T-helper 1 cell (primary cell): ENCODE results near the gene ADGRD1.

Source experiments
- DNase-seq, 5 donors: peaks; one replicate each; pipeline ENCODE4 v3.0.0-alpha.2; 2012 to 2020

The ADGRD1 gene

DNA sequence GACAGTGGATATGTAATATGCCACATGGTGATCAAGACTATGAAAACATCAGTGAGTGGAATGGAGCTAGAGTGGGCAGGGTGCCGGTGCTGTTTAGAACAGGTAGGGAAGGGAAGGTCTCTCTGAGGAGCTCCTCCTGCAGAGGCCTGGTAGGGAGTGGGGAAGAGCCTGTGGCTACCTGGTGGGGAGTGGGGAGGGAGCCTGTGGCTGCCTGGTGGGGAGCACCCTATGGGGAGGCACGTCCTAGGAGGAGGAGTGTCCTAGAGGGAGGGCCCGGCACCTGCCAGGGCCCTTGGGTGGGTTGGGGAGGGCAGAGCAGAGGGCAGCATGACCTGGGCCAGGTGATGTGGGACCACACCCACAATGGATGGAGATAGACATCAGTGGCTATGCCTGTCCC is 122.6 kb downstream of the ADGRD1 start:
- DNase-seq = no peak

DNA sequence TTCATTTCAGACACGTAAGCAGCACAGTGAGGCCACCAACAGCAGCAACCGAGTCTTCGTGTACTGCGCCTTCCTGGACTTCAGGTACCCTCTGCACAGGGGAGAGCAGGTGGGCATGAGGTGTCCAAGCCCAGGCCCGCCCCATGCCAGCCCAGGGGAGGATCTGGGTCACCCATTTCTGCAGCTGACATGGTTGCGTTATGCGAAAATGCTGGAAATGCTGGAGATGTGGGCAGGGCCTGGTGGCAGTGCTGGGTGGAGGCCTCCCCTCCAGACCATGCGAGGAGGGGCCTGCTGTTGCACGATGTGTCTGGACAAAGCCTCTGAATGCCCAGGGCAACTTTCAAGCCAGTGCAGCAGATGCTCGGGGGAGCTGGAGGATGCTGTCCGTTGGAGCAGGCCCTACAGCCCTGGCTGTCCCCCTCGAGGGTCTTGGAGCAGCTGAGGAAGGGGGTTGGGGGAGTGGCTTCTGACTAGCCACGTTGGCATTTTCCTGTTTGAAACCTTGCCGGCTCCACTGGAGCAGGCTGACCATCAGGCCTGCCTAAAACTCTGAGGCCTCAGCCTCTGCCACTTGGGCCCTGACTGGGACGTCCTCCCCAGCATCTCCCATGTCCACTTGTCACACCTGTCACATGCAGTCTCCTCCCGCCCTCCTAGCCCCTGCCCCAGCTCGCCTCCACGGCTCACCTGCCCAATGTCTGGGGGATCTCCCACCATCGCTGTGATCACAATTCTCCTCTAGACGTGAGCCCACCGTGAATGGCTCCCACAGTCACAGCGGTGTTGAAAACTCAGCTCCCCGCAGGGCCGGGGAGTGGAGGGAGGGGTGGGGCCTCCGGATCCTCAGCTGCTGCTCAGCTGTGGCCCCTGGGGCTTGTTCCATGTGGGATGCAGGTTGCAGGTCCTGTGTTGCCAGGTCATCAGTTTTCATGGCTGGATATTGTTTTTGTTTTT is 123.4 kb downstream of the ADGRD1 start:
- no peak for DNase-seq

DNA sequence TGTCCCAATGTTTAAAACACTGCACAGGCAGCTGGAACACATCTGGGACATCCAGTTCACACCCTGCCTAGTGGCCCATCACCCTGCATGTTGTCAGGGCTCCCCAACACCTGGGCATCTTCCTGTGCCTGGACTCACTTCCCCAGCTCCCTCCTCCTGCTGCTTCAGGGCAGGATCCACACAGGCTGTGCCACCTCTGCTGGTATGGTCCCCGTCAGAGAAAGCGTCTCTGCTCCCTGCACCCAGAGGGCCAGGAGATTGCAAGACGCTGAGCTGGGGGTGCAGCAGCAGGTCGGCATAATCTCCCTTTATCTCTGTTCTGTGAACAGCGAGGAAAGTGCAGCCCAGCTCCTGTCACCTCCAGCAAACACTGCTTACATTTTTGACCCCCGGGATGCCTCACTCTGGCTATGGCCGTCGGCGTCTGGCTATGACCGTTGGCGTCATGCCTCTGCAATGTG is 124.3 kb downstream of the ADGRD1 start:
- no peak for DNase-seq

DNA sequence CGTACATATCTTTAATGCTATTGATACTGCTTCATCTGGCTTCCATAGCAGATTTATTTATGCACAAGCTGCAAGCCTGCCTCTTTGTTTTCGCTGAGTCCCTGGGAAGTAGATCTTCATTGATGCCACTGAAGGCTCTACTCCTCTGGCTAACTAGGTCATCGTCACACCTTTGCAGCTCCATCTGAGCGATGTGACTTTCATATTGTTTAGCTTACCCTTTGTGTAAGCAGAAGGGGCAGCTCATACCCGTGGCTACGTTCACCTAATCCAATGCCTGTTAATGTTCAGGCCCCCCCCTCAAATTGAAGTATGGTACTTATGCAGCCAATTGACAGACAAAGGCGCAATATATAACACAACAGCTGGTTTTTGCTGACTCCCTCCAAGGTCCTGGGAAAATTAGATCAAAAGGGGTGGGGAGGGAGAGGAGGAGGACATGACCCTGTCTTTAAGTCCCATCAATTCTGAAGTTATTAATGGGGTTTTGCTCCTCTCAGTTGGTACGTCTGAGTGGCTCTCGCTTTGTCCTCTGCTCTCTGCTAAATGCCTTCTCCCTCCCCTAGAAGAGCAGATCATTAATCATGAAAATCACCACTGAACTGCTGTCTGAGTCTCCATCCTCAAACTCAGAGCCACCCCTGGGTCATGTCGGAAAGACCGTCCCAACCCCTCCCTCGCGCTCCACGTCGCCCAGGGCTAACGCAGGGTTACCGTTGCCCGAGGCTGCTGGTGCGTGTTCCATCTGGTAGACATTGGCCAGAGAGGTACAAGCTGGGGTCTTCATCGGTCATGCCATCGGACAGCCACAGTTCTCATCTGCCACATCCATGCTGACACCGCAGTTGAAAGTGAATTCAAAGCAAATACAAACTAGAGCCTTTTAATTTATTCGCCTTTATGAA is 128.8 kb downstream of the ADGRD1 start:
- no peak for DNase-seq

DNA sequence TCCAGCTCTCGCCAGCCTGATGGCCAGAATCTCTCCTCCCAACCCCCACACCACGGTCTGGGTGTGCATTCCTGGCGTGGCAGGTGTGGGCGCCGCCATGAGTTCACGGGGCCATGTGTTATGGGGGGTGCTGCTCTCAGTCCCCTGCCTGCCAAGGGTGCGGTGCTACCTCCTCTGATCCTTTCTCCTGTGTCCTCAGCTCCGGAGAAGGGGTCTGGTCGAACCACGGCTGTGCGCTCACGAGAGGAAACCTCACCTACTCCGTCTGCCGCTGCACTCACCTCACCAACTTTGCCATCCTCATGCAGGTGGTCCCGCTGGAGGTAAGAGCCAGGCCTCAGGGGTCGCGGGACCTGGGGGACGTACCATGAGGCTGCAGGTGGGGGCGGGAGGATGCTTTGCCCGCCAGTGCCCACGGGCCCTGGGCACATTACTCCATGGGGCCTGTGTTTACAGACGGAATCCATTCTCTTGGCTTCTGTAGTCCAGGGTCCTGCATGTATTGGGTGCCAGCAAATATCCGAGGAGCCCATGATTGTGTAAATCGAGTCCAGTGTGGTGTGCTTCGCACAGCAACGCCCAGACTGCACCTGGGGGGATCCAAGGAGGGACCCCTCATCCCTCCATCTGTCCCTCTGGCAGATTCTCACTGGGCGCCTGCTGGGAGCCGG is 130.8 kb downstream of the ADGRD1 start:
- DNase-seq = no peak

DNA sequence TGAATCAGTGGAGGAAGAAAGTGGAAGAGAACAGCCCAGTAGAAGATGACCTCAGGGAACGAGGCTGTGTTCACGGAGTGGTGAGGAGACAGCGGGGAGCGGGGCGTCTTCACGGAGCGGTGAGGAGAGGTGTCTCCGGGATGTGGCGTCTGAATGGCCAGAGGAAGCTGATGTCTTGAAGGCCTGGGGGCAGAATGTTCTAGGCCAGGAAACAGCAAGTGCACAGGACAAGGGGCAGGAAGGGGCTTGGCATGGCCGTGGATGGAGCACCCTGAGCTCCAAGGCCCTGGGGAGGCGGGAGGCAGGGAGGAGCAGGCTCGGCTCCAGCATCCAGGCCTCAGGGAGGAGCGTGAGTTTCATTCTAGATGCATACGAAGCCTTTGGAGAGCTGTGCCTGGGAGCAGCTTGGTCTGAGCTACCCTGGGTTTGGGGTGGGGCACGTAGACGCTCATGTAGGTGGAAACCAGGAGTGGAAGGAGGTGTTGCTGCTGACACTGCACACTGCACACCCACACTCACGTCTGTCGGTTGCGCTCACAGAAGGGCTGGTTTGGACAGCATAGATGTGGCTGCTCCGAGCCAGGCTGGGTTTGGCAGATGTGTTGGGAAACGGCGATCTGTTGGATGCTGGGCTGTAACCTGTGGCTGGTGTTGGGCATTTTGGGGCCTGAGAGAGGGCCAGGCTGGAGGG is 131.6 kb downstream of the ADGRD1 start:
- no peak for DNase-seq

DNA sequence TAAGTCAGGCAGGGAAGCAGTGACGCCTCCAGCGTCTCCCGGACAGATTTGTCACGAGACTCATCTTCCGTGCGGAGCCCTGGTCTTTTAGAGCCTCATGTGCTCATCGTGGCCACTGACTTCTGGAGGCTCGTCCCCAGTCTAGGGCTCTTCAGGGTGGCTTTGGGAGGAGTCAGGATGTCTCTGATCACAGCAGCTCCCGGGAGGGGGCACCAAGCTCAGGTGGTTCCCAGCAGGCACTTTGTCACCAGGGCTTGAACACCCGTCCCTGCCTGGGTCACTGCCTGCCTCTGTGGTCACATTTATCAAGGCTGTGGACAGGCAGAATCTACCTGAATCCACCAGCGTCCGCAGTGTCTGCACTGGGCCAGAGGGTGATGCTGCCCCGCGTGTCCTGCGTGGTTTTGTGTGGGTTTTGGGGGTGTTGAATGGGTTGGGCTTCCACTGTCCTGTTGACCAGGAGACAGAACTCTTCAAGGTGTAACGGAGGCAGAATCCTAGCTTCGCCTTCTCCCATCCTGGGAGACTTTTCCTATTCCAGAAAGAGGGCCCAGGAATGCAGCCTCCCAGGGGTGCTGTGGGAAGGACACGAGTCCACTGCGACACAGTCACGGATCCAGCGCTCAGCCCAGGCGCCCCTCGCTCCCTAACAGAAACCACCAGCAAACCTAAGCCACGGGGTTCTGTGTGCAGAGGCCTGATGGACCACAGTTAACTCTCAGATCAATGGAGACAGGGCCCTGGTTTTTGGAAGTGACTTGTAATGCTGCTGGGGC is 132.3 kb downstream of the ADGRD1 start:
- DNase-seq = no peak

DNA sequence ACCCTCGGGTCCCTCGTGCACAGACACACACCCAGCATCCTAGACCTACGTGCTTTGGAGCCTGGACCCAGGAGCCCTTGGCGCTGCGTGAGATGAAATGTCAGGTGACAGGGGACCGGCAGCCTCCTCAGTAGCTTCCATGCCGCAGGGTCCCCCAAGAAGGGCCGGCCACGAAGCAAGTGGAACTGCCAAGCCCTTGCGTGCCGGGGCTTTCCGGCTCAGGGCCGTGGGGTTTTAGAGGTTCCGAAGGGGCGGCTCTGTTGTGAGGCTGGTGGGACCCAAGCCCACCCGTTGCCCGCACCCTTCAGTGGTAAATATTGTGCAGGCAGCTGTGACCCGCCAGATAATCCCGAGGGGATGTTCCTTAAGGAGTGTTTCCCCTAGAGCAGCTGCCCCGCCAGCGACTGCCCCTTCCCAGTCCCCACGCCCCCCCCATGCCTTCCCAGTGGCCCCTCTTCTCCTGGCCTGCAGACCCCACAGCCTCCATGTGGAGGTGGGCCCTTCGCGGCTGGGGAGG is 133.7 kb downstream of the ADGRD1 start:
- DNase-seq = no peak

DNA sequence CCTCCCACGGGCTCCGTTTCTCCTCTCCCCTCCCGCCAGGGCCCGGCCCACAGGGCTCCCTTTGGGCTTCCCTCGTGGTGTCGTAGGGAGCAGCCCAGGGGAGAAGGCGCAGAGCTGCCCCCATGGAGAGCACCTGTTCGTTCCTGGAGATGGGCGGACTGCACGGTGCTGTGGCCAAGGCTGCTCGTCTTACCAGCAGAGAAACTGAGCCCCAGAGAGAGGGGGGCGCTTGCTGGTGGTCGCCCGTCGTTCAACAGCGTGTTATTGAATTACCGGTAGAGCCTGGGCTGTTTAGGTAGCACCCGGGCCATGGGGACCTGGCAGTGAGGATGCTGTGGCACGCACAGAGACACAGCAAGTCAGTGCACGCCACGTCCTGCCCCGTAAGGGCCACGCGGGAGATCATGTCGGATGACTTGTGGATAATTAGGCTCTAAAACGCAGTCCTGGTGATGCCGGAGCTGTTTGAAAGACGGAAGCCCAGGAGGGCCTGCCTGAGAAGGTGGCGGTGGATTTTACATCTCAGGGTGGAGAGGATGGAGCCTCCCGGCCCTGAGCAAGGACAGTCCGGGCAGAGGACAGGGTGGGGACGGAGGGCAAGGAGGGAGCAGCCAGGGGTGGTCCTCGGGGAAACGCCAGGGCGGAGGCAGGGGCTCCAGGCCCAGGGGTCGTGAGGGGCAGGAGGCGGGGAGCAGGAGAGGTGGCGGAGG is 134.4 kb downstream of the ADGRD1 start:
- DNase-seq = no peak

DNA sequence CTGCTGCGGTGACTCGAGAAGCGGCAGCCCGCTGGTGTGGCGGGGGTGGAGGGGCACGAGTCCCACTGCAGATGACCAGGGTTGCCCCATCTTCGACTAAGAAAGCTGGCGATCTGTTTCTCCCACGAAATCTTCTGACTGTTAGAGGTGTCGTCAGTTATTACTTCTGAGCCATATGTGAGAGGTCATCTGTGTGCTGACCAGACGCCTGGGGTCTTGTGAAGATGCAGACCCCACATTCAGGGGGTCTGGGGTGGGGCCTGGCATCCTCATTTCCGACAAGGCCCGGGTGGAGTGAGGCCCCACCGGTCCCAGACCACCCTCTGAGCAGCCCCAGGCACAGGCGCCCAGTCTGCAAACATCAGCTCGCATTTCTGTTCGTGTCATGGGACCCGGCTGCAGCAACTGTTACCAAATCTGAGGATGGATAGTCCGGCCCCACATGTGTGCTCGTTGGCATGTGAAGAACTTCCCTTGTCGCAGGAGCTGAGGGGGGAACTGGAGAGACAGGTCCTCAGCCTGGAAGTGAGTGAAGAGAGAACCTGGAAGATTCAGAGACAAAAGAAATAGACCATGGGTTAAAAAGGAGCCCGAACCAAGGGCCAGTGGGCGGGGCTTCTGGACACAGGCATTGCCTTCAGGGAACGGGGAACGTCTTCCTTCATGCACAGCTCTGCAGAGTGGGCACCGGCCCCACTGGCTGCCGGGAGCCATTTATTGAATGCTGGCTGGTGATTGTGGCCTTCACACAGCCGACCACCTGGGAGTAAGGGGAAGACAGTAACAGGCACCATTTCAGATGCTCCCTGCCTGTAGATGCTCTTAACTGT is 135.2 kb downstream of the ADGRD1 start:
- no peak for DNase-seq

DNA sequence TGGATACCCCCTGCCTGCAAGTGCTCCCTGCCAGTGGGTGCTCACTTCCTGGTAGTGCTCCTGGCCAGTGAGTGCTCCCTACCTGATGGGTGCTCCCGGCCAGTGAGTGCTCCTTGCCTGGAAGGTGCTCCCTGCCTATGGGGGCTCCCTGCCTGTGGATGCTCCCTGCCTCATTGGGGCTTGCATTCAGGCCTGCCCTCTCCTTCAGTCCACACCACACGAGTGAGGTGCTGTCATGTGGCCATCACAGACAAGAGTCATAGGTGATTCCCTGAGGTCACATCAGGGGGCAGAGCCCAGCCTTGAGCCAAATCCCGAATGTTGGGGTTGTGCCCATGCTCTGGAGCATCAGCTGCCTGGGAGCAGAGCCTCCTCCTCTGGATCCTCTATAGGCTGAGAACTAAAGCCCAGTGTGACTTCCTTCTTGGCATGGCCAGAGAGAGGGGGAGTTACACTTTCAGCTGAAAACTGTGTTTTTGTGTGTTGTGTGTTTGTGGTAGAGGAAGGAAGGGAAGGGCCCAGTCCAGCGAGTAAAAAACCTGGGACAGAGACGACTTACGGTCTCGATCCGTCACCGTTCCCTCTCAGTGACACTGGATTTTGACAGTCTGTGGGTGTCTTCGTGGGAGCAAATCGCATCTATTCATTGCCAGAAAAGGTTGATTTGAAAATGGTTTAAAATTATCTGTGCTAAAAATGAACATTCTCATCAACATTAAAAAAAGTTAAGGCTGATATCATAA is 136.0 kb downstream of the ADGRD1 start:
- DNase-seq = no peak

DNA sequence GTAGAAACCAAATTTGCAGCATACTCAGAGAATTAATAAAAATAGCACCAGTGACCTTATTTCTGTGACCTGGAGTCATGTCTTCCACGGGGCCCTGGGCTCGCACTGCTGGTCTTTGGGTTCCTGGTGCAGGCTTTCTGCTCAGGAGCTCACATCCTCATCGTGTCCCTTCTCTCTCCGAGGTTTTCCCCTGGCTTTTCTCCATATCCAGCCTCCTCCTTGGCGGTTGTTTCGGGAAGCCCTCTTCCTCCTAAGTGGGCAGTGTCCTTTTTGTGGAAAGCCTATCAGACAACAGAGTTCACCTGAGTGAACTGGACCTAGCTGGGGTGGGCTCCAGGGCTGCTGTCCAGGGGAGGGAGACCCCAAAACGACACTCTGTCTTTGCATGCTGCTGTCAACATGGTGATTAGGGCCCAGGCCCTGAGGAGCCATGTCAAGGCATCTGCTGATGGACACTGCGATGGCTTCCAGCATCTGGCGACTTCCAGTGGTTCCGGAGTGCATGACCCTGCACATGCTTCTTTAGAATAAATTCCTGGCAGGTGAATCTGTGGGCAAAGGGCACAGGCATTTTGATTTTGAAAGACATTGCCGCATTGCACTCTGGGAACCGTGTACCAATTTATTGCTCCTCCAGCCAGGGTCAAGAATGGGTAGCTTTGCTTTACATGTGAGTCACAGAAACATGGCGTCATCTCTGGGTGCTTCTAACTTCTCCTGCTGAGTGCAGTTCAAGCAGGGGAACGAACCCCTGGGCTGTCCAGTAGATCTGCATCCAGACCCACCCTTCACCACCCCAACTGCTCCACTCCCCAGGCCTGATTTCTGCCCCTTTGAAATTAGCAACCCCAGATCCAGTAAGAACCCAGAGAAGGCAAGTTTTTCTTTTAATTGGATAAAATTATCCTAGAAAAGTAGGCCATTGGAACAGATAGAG is 136.8 kb downstream of the ADGRD1 start:
- DNase-seq = no peak

DNA sequence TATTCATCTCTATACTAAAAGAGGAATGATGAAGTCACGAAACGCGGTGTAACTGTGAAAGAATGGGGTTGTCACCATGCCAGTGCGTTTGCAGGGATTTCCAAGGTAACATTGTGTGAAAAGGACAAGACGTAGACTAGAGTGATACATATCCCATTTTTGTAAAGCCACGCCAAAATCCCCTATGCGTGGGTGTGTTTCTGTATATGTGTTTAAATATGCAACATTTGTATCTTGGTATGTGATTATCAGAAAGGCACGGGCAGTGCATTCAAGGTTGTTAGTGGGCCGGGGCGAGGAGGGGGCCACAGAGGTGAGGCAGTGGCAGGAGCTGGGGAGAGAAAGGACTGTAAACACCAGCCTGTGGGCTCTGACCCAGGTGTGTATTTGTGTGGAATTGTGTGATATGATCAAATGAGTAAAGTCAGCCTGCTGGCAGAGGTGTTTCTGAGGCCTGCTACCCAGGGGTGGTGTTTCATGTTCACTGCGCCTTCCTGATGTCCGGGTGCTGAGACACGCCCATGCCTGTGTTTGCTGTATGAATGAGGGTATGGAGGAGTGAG is 137.8 kb downstream of the ADGRD1 start:
- DNase-seq = no peak

DNA sequence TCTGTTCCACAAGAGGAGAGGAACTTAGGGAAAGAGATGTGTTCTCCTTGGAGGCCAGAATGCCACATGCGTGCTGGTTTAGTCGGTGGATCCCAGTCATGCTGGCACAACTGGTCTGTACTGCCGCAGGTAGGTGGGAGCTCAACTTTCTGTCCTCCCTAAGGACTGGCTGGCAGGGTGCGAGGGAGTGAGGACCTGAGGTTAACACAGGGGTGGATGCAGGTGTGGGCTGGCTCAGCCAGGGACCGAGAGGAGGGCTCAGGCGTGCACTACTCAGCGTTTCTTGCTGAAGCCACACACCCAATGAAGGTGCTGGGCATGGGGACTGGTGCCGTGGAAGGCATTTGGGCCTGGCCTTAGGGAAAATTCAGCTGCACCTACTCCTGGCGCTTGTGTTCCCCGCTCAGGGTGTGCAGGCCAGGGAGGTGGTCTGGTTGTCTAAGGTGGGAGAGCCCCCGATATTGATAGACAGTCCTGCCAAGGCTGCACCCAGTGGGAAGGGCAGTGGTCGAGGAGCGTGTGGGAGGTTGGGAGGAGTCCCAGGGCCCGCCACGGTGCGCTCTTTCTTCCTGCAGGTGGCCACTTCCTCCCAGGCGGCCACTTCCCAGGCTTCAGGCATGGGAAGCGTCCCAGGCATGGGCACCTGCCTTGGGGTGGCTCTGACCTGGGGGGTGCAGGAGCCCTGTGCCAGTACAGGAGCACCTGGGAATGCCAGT is 138.4 kb downstream of the ADGRD1 start:
- DNase-seq = no peak

DNA sequence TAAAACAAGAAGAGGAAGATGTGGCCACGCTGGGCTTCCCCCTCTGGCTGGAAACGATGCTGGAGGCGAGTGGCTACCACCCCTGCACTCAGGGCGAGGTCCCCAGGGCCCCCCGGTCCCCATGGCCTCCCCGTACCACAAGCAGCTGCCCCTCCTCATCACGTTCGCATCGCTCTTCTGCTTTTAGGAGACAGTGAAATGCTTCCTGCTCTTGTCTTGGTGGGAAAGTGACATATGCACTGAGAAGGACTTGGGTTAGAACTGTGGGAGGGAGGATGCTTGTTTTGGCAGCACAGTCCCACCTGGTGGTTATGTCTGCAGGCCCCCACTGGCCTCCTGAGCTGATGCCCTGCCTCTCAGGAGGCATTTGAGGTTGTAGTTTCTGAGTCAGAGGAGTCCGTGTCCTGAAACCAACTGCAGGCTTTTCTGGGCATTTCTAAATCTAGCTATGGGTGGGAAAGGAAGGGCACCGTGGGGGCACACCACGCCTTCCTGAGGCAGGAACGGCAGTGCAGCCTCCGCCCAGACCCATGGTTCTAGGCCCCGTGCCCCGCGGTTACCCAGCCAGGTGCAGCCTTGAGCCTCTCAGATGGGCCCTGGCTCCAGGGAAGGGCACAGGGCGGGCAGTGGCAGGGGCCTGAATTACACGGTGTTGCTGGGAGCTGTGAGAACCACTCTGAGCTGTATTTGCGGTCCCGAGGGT is 139.3 kb downstream of the ADGRD1 start:
- DNase-seq = peak in 1 of 5 donors; percentile 23

DNA sequence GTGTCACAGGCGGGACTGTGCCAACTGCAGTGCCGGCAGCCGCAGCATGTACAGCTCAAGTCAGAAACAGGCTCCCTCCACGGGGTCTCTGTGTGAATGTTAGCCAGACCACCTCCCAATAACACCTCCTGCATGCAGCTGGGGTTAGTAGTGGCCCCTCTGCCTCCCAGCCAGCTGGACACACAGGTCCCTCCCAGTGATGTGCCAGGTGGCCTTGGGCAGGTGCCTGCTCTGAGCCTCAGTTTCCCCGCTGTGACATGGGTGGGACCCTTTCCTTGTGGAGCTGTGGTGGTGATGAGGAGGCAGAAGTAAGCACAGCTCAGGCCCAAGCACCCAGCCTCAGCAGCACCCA is 139.9 kb downstream of the ADGRD1 start:
- DNase-seq = no peak
